Measurements from ENCODE around the gene RPL36.
A peak's percentile ranks its signal among the peaks of the same experiment; 100 is the strongest.
"Not testable (repeated sequence)": the region's sequence is repeated elsewhere in the genome, so short reads cannot be mapped to it uniquely, and the experiment has no call there.

The RPL36 gene

GRCh38 chr19:5687360-5688198 lies 2.5 kb upstream of the RPL36 start:
- no peak for TF ChIP-seq CTCF (IDR thresholded peaks at IDR 0.05; ENCODE audit: low read depth, low read length)
- H3K4me3 ChIP-seq (replicated peaks in 1 of 2; ENCODE audit: low read depth in 2 of 2, low read length in 2 of 2): peak overlapping the region; percentile 49 to 51
- no peak for DNase-seq (ENCODE audit: low read depth in 2 of 2)

GRCh38 chr19:5688262-5688881 lies 1.7 kb upstream of the RPL36 start:
- DNase-seq (ENCODE audit: low read depth in 2 of 2); H3K4me3 ChIP-seq (replicated peaks in 1 of 2; ENCODE audit: low read depth in 2 of 2, low read length in 2 of 2): not testable (repeated sequence)

GRCh38 chr19:5690955-5691821 lies 1.1 kb downstream of the RPL36 start:
- peak overlapping the region; percentile 93 to 96 for H3K4me3 ChIP-seq (replicated peaks in 1 of 2; ENCODE audit: low read depth in 2 of 2, low read length in 2 of 2)

GRCh38 chr19:5691822-5692722 lies 2.0 kb downstream of the RPL36 start:
- no peak for TF ChIP-seq CTCF (IDR thresholded peaks at IDR 0.05; ENCODE audit: low read depth, low read length)
- no peak for DNase-seq (ENCODE audit: low read depth in 2 of 2)
- H3K4me3 ChIP-seq (replicated peaks in 1 of 2; ENCODE audit: low read depth in 2 of 2, low read length in 2 of 2): peak overlapping the region; percentile 93 to 96

More at GRCh38 chr19:5690955-5691821, 1.1 kb downstream of the RPL36 start:
- TF ChIP-seq CTCF (IDR thresholded peaks at IDR 0.05; ENCODE audit: low read depth, low read length): no peak
- peak; percentile 61 to 79 for DNase-seq (ENCODE audit: low read depth in 2 of 2)

GRCh38 chr19:5692723-5693194 lies 2.7 kb downstream of the RPL36 start:
- no peak for TF ChIP-seq CTCF (IDR thresholded peaks at IDR 0.05; ENCODE audit: low read depth, low read length)
- no peak for DNase-seq (ENCODE audit: low read depth in 2 of 2)
- no peak overlapping the region for H3K4me3 ChIP-seq (replicated peaks in 1 of 2; ENCODE audit: low read depth in 2 of 2, low read length in 2 of 2)

- TF ChIP-seq CTCF (IDR thresholded peaks at IDR 0.05; ENCODE audit: low read depth, low read length): no peak
- DNase-seq (ENCODE audit: low read depth in 2 of 2): no peak
- H3K4me3 ChIP-seq (replicated peaks in 1 of 2; ENCODE audit: low read depth in 2 of 2, low read length in 2 of 2): no peak overlapping the region
Observed at GRCh38 chr19:5693195-5694166, 3.4 kb downstream of the RPL36 start.
